HG03025 (cell line): ENCODE data around the gene GSX2.
"Not testable (repeated sequence)": the region's sequence is repeated elsewhere in the genome, so short reads cannot be mapped to it uniquely, and the experiment has no call there.

Source experiments
- ATAC-seq: cut with Tn5 transposase; IDR thresholded peaks from one replicate; pipeline ENCODE4 v1.9.1; 2021; ENCODE audit warnings: mild to moderate bottlenecking, moderate library complexity; ENCODE audit not compliant: unreplicated experiment, low FRiP score

Gene GSX2

GRCh38 chr4:54101190-54102041 is 1.5 kb downstream of the GSX2 start:
- no peak for ATAC-seq

GRCh38 chr4:54102531-54103106 is 2.7 kb downstream of the GSX2 start:
- ATAC-seq = no peak

GRCh38 chr4:54103190-54103574 is 3.2 kb downstream of the GSX2 start:
- no peak for ATAC-seq

GRCh38 chr4:54104907-54105306 is 4.9 kb downstream of the GSX2 start:
- ATAC-seq = no peak

- no peak for ATAC-seq
These were observed 8.2 kb downstream of the GSX2 start for GRCh38 chr4:54107951-54108748.

GRCh38 chr4:54109241-54110018 is 9.5 kb downstream of the GSX2 start:
- no peak for ATAC-seq

- ATAC-seq = no peak
These were observed 10.1 kb downstream of the GSX2 start for GRCh38 chr4:54110019-54110416.

- not testable (repeated sequence) for ATAC-seq
These were observed 13.2 kb downstream of the GSX2 start for GRCh38 chr4:54113206-54113605.

- ATAC-seq = not testable (repeated sequence)
These were observed 16.3 kb downstream of the GSX2 start for GRCh38 chr4:54116246-54116645.

GRCh38 chr4:54118850-54119589 is 19.1 kb downstream of the GSX2 start:
- no peak for ATAC-seq

- no peak for ATAC-seq
These were observed 20.6 kb downstream of the GSX2 start for GRCh38 chr4:54120518-54120917.

- ATAC-seq = no peak
These were observed 27.7 kb downstream of the GSX2 start for GRCh38 chr4:54127660-54128059.

GRCh38 chr4:54128694-54129093 is 28.7 kb downstream of the GSX2 start:
- ATAC-seq = not testable (repeated sequence)

- ATAC-seq = no peak
These were observed 39.4 kb downstream of the GSX2 start for GRCh38 chr4:54139332-54139731.

GRCh38 chr4:54140287-54140686 is 40.3 kb downstream of the GSX2 start:
- ATAC-seq = no peak

- ATAC-seq = no peak
These were observed 44.2 kb downstream of the GSX2 start for GRCh38 chr4:54144199-54144598.

- ATAC-seq = no peak
These were observed 44.8 kb downstream of the GSX2 start for GRCh38 chr4:54144661-54145171.

GRCh38 chr4:54146139-54146538 is 46.2 kb downstream of the GSX2 start:
- ATAC-seq = no peak

- ATAC-seq = no peak
These were observed 49.4 kb downstream of the GSX2 start for GRCh38 chr4:54149323-54149722.
